ENCODE results near the gene SMPDL3B. TPM values are rescaled to one million over a fixed set of nuclear protein-coding genes. Genes with fewer than 3 reads are reported as not detected.

The SMPDL3B gene
- total and polyA plus RNA-seq, 2 of the 4 experiments (the other 2 are of a cell fraction): not detected

DNA sequence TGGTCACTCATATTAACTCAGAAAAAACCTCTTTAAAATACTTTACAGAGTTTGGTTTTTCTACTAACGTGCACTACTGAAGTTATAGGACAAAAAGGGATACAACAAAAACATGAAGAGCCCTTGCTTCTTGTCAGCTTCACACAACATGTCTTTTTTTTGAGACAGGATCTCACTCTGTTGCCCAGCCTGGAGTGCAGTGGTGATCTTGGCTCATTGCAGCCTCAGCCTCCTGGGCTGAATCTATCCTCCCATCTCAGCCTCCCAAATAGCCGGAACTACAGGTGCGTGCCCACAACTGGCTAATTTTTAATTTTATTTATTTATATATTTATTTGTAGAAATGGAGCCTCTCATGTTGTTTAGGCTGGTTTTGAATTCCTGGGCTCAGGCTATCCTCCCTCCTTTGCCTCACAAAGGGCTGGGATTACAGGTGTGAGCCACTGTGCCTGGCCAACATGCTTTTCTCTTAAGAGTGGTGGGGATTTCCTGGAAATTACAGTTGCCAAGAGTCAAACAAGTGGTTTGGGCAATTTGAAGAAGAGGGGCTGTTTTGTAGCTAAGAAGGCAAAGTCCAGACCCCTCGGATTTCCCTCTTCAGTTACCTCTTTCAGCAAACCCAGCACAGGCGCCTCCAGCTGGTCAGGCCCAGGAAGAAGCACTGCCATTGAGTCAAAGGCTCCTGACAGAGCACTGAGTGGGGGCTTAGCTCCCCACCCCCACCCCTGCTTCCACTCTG is 6.4 kb upstream of the SMPDL3B start:
- no peaks in the 10 kb centered on the region for H4K20me1 ChIP-seq (ENCODE audit: insufficient read depth, low read length)
- DNase-seq: no peak
- TF ChIP-seq SMC3 (IDR thresholded peaks at IDR 0.05; ENCODE audit: low read depth, low read length): no peak
- TF ChIP-seq RAD21 (IDR thresholded peaks at IDR 0.05; ENCODE audit: low read length): no peak
- TF ChIP-seq RFX5 (IDR thresholded peaks at IDR 0.05; ENCODE audit: low read depth, low read length): no peak
- TF ChIP-seq RCOR1 (IDR thresholded peaks at IDR 0.05; ENCODE audit: insufficient replicate concordance, low read length): no peak
- TF ChIP-seq CEBPB (IDR thresholded peaks at IDR 0.05; ENCODE audit: low read depth, low read length): no peak
- no peak for TF ChIP-seq MAFK (IDR thresholded peaks at IDR 0.05; ENCODE audit: low read depth, low read length)
- TF ChIP-seq MAZ (IDR thresholded peaks at IDR 0.05; ENCODE audit: borderline replicate concordance, low read depth, low read length): no peak
- TF ChIP-seq, protein P1, sequence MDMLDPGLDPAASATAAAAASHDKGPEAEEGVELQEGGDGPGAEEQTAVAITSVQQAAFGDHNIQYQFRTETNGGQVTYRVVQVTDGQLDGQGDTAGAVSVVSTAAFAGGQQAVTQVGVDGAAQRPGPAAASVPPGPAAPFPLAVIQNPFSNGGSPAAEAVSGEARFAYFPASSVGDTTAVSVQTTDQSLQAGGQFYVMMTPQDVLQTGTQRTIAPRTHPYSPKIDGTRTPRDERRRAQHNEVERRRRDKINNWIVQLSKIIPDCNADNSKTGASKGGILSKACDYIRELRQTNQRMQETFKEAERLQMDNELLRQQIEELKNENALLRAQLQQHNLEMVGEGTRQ (IDR thresholded peaks at IDR 0.05; ENCODE audit: low read depth, low read length): no peak
- no peak for TF ChIP-seq POLR2A (IDR thresholded peaks at IDR 0.05; ENCODE audit: low read depth, low read length)
- TF ChIP-seq MXI1 (IDR thresholded peaks at IDR 0.05; ENCODE audit: borderline replicate concordance, low read depth, low read length): no peak
- TF ChIP-seq CHD1 (IDR thresholded peaks at IDR 0.05; ENCODE audit: low read depth, low read length): no peak
- TF ChIP-seq, protein P2, sequence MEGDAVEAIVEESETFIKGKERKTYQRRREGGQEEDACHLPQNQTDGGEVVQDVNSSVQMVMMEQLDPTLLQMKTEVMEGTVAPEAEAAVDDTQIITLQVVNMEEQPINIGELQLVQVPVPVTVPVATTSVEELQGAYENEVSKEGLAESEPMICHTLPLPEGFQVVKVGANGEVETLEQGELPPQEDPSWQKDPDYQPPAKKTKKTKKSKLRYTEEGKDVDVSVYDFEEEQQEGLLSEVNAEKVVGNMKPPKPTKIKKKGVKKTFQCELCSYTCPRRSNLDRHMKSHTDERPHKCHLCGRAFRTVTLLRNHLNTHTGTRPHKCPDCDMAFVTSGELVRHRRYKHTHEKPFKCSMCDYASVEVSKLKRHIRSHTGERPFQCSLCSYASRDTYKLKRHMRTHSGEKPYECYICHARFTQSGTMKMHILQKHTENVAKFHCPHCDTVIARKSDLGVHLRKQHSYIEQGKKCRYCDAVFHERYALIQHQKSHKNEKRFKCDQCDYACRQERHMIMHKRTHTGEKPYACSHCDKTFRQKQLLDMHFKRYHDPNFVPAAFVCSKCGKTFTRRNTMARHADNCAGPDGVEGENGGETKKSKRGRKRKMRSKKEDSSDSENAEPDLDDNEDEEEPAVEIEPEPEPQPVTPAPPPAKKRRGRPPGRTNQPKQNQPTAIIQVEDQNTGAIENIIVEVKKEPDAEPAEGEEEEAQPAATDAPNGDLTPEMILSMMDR (conservative IDR thresholded peaks at IDR 0.05; ENCODE audit: low read depth, low read length): no peak
- TF ChIP-seq BHLHE40 (IDR thresholded peaks at IDR 0.05; ENCODE audit: low read depth, low read length): no peak
- WGBS, 2 experiments (ENCODE audit: extremely low coverage in 2 of 2, insufficient read length in 1 of 2): no CpG with 5 or more reads among the region's 5 CpGs
- no peak overlapping the region for H3K4ac ChIP-seq (ENCODE audit: low read depth, low read length)
- H2AK9ac ChIP-seq (replicated peaks; ENCODE audit: low read depth, low read length, poor library complexity): no peak overlapping the region
- H3K9me1 ChIP-seq (ENCODE audit: insufficient read depth, low read length): no peaks in the 10 kb centered on the region
- no peak overlapping the region for H3K23ac ChIP-seq (ENCODE audit: low read depth, low read length)
- no peaks in the 10 kb centered on the region for H3K36me3 ChIP-seq (ENCODE audit: control insufficient read depth, insufficient read depth, low read length)
- CTCF ChIA-PET: no interaction called here
- in situ Hi-C loops (cut with MboI; ENCODE audit: low sequenced_read_pairs) (no loop called here), intact Hi-C loops (cut with micrococcal nuclease) (no loop called here), dilution Hi-C loops (cut with HindIII; ENCODE audit: low sequenced_read_pairs, unreplicated experiment) (no loop called here)
- no peak overlapping the region for H4K91ac ChIP-seq (ENCODE audit: insufficient read depth, low read depth, low read length)
- no peak overlapping the region for H3K14ac ChIP-seq (replicated peaks; ENCODE audit: low read depth, low read length)
- no peak for ATAC-seq (ENCODE audit: low read depth)
- no peak overlapping the region for H2BK15ac ChIP-seq (ENCODE audit: low read depth, low read length)
- no peak overlapping the region for H3K56ac ChIP-seq (ENCODE audit: extremely low read depth, insufficient read depth, low read length)
- H3K9me3 ChIP-seq (ENCODE audit: control insufficient read depth, insufficient read depth, low read length): no peaks in the 10 kb centered on the region
- H3K4me3 ChIP-seq (ENCODE audit: insufficient read depth, low read depth, low read length): no peak overlapping the region
- H2AK5ac ChIP-seq (ENCODE audit: low read depth, low read length): no peak overlapping the region
- POLR2A ChIA-PET (ENCODE audit: unreplicated experiment): no interaction called here
- H2BK5ac ChIP-seq (ENCODE audit: low read depth, low read length, poor library complexity, severe bottlenecking): no peak overlapping the region
- no peak overlapping the region for H3K9ac ChIP-seq (ENCODE audit: low read depth, low read length)
- H2BK120ac ChIP-seq (ENCODE audit: low read depth, low read length): no peak overlapping the region
- no peaks in the 10 kb centered on the region for H3K27me3 ChIP-seq (ENCODE audit: control insufficient read depth, insufficient read depth, low read length)
- no TSS peak for BruUV-seq (replicated peaks)
- no peak overlapping the region for H4K8ac ChIP-seq (ENCODE audit: low read depth in 2 of 2, low read length in 2 of 2)
- no peak overlapping the region for H3K27ac ChIP-seq (ENCODE audit: insufficient read depth, low read length)
- H3K79me1 ChIP-seq (ENCODE audit: low read depth in 1 of 2, low read length in 2 of 2): no peaks in the 10 kb centered on the region
- H3K4me2 ChIP-seq (ENCODE audit: low read depth, low read length): no peak overlapping the region
- no peak overlapping the region for H2AFZ ChIP-seq (replicated peaks; ENCODE audit: low read length, poor library complexity)
- no peak overlapping the region for H4K5ac ChIP-seq (ENCODE audit: low read depth, low read length)
- H2BK20ac ChIP-seq (ENCODE audit: low read depth, low read length): no peak overlapping the region
- H3K18ac ChIP-seq (ENCODE audit: low read depth, low read length): no peak overlapping the region
- no peaks in the 10 kb centered on the region for H3K4me1 ChIP-seq (ENCODE audit: control insufficient read depth, insufficient read depth, low read length)

All from IMR-90 (cell line).